DND-41 (cell line): ENCODE measurements around the gene SKAP1.

Source experiments
- CTCF ChIP-seq: IDR thresholded peaks from 2 replicates; pipeline ENCODE4 v1.5.1; 2012; ENCODE audit warnings: borderline replicate concordance, low read length, moderate library complexity, mild to moderate bottlenecking; ENCODE audit not compliant: poor library complexity, severe bottlenecking; ENCODE audit errors: extremely low read depth
- EZH2 ChIP-seq: IDR thresholded peaks from 3 replicates; pipeline ENCODE4 v1.6.1; 2012; ENCODE audit warnings: borderline replicate concordance, low read depth, mild to moderate bottlenecking, moderate library complexity, low read length, inconsistent platforms; ENCODE audit not compliant: severe bottlenecking

GRCh38 chr17:48161127-48161905, 268.7 kb downstream of the SKAP1 start:
- no peak for TF ChIP-seq CTCF
- TF ChIP-seq EZH2, result no peak
